Activated naive CD8-positive, alpha-beta T cell treated with anti-CD3 and anti-CD28 coated beads, Interleukin-2, amount 10 ng/mL, durations not matched to agents 7 days and 5 days (primary cell): Measurements from ENCODE around the gene BCAN. TPM values are rescaled to one million over a fixed set of nuclear protein-coding genes. Genes with fewer than 3 reads are reported as not detected.

Experiments
- ATAC-seq: fragments of 150-1000 bp; cut with Tn5 transposase; one replicate; pipeline ENCODE4 v1.10.0; 2021; ENCODE audit warnings: low read depth, moderate library complexity
- POLR2A ChIA-PET: fragments of 350-600 bp; sonication (Branson Sonifier 250); formaldehyde crosslinking; loops from one replicate; lab custom pipeline; 2021; ENCODE audit warnings: antibody characterized with exemption; lab: Charles Lee
- DNase-seq: peaks from one replicate; pipeline ENCODE4 v3.0.0; 2021
- H3K27ac Mint-ChIP-seq: one replicate; pipeline ENCODE4 v1.8.0; 2022; ENCODE audit warnings: mild to moderate bottlenecking, mixed read lengths
- H3K27me3 Mint-ChIP-seq: one replicate; pipeline ENCODE4 v1.8.0; 2022; ENCODE audit warnings: mild to moderate bottlenecking, moderate library complexity, mixed read lengths
- H3K36me3 Mint-ChIP-seq: one replicate; pipeline ENCODE4 v1.8.0; 2021; ENCODE audit warnings: mild to moderate bottlenecking, mixed read lengths
- H3K4me1 Mint-ChIP-seq: one replicate; pipeline ENCODE4 v1.8.0; 2021; ENCODE audit warnings: mixed read lengths
- H3K4me3 Mint-ChIP-seq: one replicate; pipeline ENCODE4 v1.8.0; 2022; ENCODE audit warnings: mild to moderate bottlenecking, moderate library complexity, mixed read lengths
- H3K9me3 Mint-ChIP-seq: one replicate; pipeline ENCODE4 v1.8.0; 2021; ENCODE audit warnings: mixed read lengths
- total RNA-seq, 2 experiments: library from RNA; stranded (reverse); gene quantifications; one replicate each; pipeline ENCODE4 v1.2.3, GENCODE V29; 2021

Gene BCAN
- total RNA-seq, 2 experiments from 2014 or later, result not detected

- Mint-ChIP-seq H3K4me3 (no peak overlapping the region), H3K36me3 (no peaks in the 10 kb centered on the region), H3K27me3 (peaks cover 56% of the 10 kb centered on the region), H3K27ac (no peak overlapping the region), H3K9me3 (no peaks in the 10 kb centered on the region), H3K4me1 (peaks cover 23% of the 10 kb centered on the region)
- POLR2A ChIA-PET, result interaction anchor here (1.6 kb wide), 1 partner anchor 27 kb away, joined by 3 read pairs; no protein-coding TSS in a partner anchor
- ATAC-seq (no peak), DNase-seq (no peak)
Measured at GRCh38 chr1:156654700-156655099, 12.8 kb downstream of the BCAN start.

- Mint-ChIP-seq H3K4me3 (no peak overlapping the region), H3K27me3 (peaks cover 51% of the 10 kb centered on the region), H3K4me1 (peaks cover 28% of the 10 kb centered on the region), H3K27ac (no peak overlapping the region), H3K36me3 (no peaks in the 10 kb centered on the region), H3K9me3 (no peaks in the 10 kb centered on the region)
- POLR2A ChIA-PET, result interaction anchor here (1.6 kb wide), 1 partner anchor 28 kb away, joined by 3 read pairs; no protein-coding TSS in a partner anchor
- ATAC-seq (no peak), DNase-seq (no peak)
Measured at GRCh38 chr1:156655151-156655903, 13.4 kb downstream of the BCAN start.

GRCh38 chr1:156655904-156656516, 14.1 kb downstream of the BCAN start:
- Mint-ChIP-seq H3K27ac (no peak overlapping the region), H3K4me1 (peaks cover 34% of the 10 kb centered on the region), H3K27me3 (peaks cover 48% of the 10 kb centered on the region), H3K4me3 (no peak overlapping the region), H3K36me3 (no peaks in the 10 kb centered on the region), H3K9me3 (no peaks in the 10 kb centered on the region)
- peak; percentile 23 for DNase-seq
- POLR2A ChIA-PET, result interaction anchor here (0.5 to 1.6 kb wide), 3 partner anchors 29 to 32 kb away, joined by 3 to 5 read pairs (median 3); no protein-coding TSS in a partner anchor
- ATAC-seq, result no peak

- Mint-ChIP-seq H3K4me1 (peaks cover 45% of the 10 kb centered on the region), H3K27me3 (peaks cover 44% of the 10 kb centered on the region), H3K9me3 (no peaks in the 10 kb centered on the region), H3K4me3 (peak overlapping the region; percentile 53), H3K27ac (no peak overlapping the region), H3K36me3 (no peaks in the 10 kb centered on the region)
- ATAC-seq, result no peak
- peak; percentile 84 for DNase-seq
- POLR2A ChIA-PET, result interaction anchor here (0.5 to 1.0 kb wide), 3 partner anchors 30 to 33 kb away, joined by 3 to 5 read pairs (median 4); no protein-coding TSS in a partner anchor
Measured at GRCh38 chr1:156656806-156657740, 15.2 kb downstream of the BCAN start.

- Mint-ChIP-seq H3K27me3 (peaks cover 43% of the 10 kb centered on the region), H3K4me3 (peak overlapping the region; percentile 53), H3K4me1 (peaks cover 51% of the 10 kb centered on the region), H3K9me3 (no peaks in the 10 kb centered on the region), H3K27ac (no peak overlapping the region), H3K36me3 (no peaks in the 10 kb centered on the region)
- ATAC-seq, result no peak
- no peak for DNase-seq
- POLR2A ChIA-PET, result interaction anchor here (0.6 to 0.8 kb wide), 2 partner anchors 33 to 56 kb away, joined by 3 to 4 read pairs; no protein-coding TSS in a partner anchor
Measured at GRCh38 chr1:156657741-156658319, 15.9 kb downstream of the BCAN start.

- H3K9me3 Mint-ChIP-seq, result no peaks in the 10 kb centered on the region
- H3K27ac Mint-ChIP-seq, result no peak overlapping the region
- peaks cover 57% of the 10 kb centered on the region for H3K4me1 Mint-ChIP-seq
- no peaks in the 10 kb centered on the region for H3K36me3 Mint-ChIP-seq
- no peak overlapping the region for H3K4me3 Mint-ChIP-seq
- POLR2A ChIA-PET, result no interaction called here
- ATAC-seq (no peak), DNase-seq (no peak)
- peaks cover 45% of the 10 kb centered on the region for H3K27me3 Mint-ChIP-seq
Measured at GRCh38 chr1:156658496-156658895, 16.6 kb downstream of the BCAN start.

GRCh38 chr1:156658945-156659574, 17.1 kb downstream of the BCAN start:
- H3K27ac Mint-ChIP-seq, result peak overlapping the region; percentile 89
- peaks cover 58% of the 10 kb centered on the region for H3K4me1 Mint-ChIP-seq
- no peaks in the 10 kb centered on the region for H3K9me3 Mint-ChIP-seq
- H3K4me3 Mint-ChIP-seq, result peak overlapping the region; percentile 82
- H3K36me3 Mint-ChIP-seq, result no peaks in the 10 kb centered on the region
- ATAC-seq (no peak), DNase-seq (no peak)
- POLR2A ChIA-PET, result interaction anchor here (0.5 kb wide), 1 partner anchor 22 kb away, joined by 4 read pairs; no protein-coding TSS in a partner anchor
- peaks cover 45% of the 10 kb centered on the region for H3K27me3 Mint-ChIP-seq

GRCh38 chr1:156659661-156659987, 17.7 kb downstream of the BCAN start:
- H3K27me3 Mint-ChIP-seq, result peaks cover 39% of the 10 kb centered on the region
- H3K4me1 Mint-ChIP-seq, result peaks cover 60% of the 10 kb centered on the region
- DNase-seq (no peak), ATAC-seq (no peak)
- H3K36me3 Mint-ChIP-seq, result no peaks in the 10 kb centered on the region
- no peaks in the 10 kb centered on the region for H3K9me3 Mint-ChIP-seq
- H3K4me3 Mint-ChIP-seq, result peak overlapping the region; percentile 82
- H3K27ac Mint-ChIP-seq, result peak overlapping the region; percentile 89
- POLR2A ChIA-PET, result interaction anchor here (0.5 kb wide), 1 partner anchor 21 kb away, joined by 4 read pairs; no protein-coding TSS in a partner anchor

GRCh38 chr1:156659988-156660751, 18.3 kb downstream of the BCAN start:
- H3K36me3 Mint-ChIP-seq, result no peaks in the 10 kb centered on the region
- ATAC-seq (peak; percentile 86), DNase-seq (peak; percentile 99)
- peak overlapping the region; percentile 89 for H3K27ac Mint-ChIP-seq
- H3K4me1 Mint-ChIP-seq, result peaks cover 60% of the 10 kb centered on the region
- H3K9me3 Mint-ChIP-seq, result no peaks in the 10 kb centered on the region
- peaks cover 35% of the 10 kb centered on the region for H3K27me3 Mint-ChIP-seq
- POLR2A ChIA-PET, result interaction anchor here (1.3 kb wide), 1 partner anchor 20 kb away, joined by 3 read pairs; no protein-coding TSS in a partner anchor
- peak overlapping the region; percentile 82 for H3K4me3 Mint-ChIP-seq

- Mint-ChIP-seq H3K9me3 (no peaks in the 10 kb centered on the region), H3K36me3 (no peaks in the 10 kb centered on the region), H3K27me3 (peaks cover 35% of the 10 kb centered on the region), H3K4me1 (peaks cover 60% of the 10 kb centered on the region), H3K27ac (peak overlapping the region; percentile 89), H3K4me3 (peak overlapping the region; percentile 82)
- ATAC-seq, result peak; percentile 3
- POLR2A ChIA-PET, result interaction anchor here (1.0 to 1.3 kb wide), 3 partner anchors 20 to 153 kb away, joined by 3 to 5 read pairs (median 3); no protein-coding TSS in a partner anchor
- no peak for DNase-seq
Measured at GRCh38 chr1:156660752-156661112, 18.8 kb downstream of the BCAN start.

GRCh38 chr1:156662005-156662799, 20.3 kb downstream of the BCAN start:
- ATAC-seq (no peak), DNase-seq (no peak)
- POLR2A ChIA-PET, result interaction anchor here (0.7 kb wide), 1 partner anchor 10 kb away, joined by 3 read pairs; no protein-coding TSS in a partner anchor
- H3K4me3 Mint-ChIP-seq, result peak overlapping the region; percentile 31
- H3K9me3 Mint-ChIP-seq, result no peaks in the 10 kb centered on the region
- H3K27ac Mint-ChIP-seq, result peak overlapping the region; percentile 19
- H3K4me1 Mint-ChIP-seq, result peaks cover 56% of the 10 kb centered on the region
- H3K27me3 Mint-ChIP-seq, result peaks cover 26% of the 10 kb centered on the region
- H3K36me3 Mint-ChIP-seq, result no peaks in the 10 kb centered on the region
